ENCODE measurements around the gene PAGE4.

PAGE4 gene

GRCh38 chrX:49876750-49877149, 47.6 kb downstream of the PAGE4 start:
- Histone ChIP-seq H3K9me3 (ENCODE audit: insufficient read depth, low read length) (no peaks in the 10 kb centered on the region), H3F3A (ENCODE audit: insufficient read depth) (0 out of 2 replicates have a peak, but pooled peaks cover 5% of the 10 kb centered on the region), H3K79me2 (ENCODE audit: insufficient read depth, low read length) (no peaks in the 10 kb centered on the region), H3K9me2 (replicated peaks; ENCODE audit: insufficient read depth, low read length) (no peaks in the 10 kb centered on the region), H3K27me3 (ENCODE audit: low read length) (no peaks in the 10 kb centered on the region), H2AFZ (ENCODE audit: low read depth, low read length, severe bottlenecking) (no peak overlapping the region), H4K20me1 (ENCODE audit: low read depth, low read length) (no peaks in the 10 kb centered on the region), H3K4me3 (ENCODE audit: insufficient read depth, low read length, poor library complexity, severe bottlenecking) (no peak overlapping the region), H3K36me3 (ENCODE audit: low read length) (no peaks in the 10 kb centered on the region), H3K9ac (ENCODE audit: low read length) (no peak overlapping the region), H3K4me2 (ENCODE audit: low read depth, low read length, poor library complexity, severe bottlenecking) (no peak overlapping the region), H3K27ac (ENCODE audit: low read depth, low read length) (no peak overlapping the region)
- TF ChIP-seq EZH2phosphoT487 (conservative IDR thresholded peaks at IDR 0.05; ENCODE audit: low read length), result no peak
- no peak for TF ChIP-seq CTCF (IDR thresholded peaks at IDR 0.05; ENCODE audit: insufficient read depth, low read length, poor library complexity, severe bottlenecking)

GRCh38 chrX:49877397-49878101, 48.4 kb downstream of the PAGE4 start:
- no peak for TF ChIP-seq EZH2phosphoT487 (conservative IDR thresholded peaks at IDR 0.05; ENCODE audit: low read length)
- no peak for TF ChIP-seq CTCF (IDR thresholded peaks at IDR 0.05; ENCODE audit: insufficient read depth, low read length, poor library complexity, severe bottlenecking)
- Histone ChIP-seq H3K4me2 (ENCODE audit: low read depth, low read length, poor library complexity, severe bottlenecking) (no peak overlapping the region), H3K36me3 (ENCODE audit: low read length) (no peaks in the 10 kb centered on the region), H3K27ac (ENCODE audit: low read depth, low read length) (no peak overlapping the region), H3F3A (ENCODE audit: insufficient read depth) (0 out of 2 replicates have a peak, but pooled peaks cover 5% of the 10 kb centered on the region), H2AFZ (ENCODE audit: low read depth, low read length, severe bottlenecking) (no peak overlapping the region), H3K9me2 (replicated peaks; ENCODE audit: insufficient read depth, low read length) (no peaks in the 10 kb centered on the region), H3K79me2 (ENCODE audit: insufficient read depth, low read length) (no peaks in the 10 kb centered on the region), H3K9me3 (ENCODE audit: insufficient read depth, low read length) (no peaks in the 10 kb centered on the region), H4K20me1 (ENCODE audit: low read depth, low read length) (no peaks in the 10 kb centered on the region), H3K9ac (ENCODE audit: low read length) (no peak overlapping the region), H3K27me3 (ENCODE audit: low read length) (no peaks in the 10 kb centered on the region), H3K4me3 (ENCODE audit: insufficient read depth, low read length, poor library complexity, severe bottlenecking) (no peak overlapping the region)

- H2AFZ ChIP-seq (ENCODE audit: low read depth, low read length, severe bottlenecking), result peak overlapping the region; percentile 95
- H3K9ac ChIP-seq (ENCODE audit: low read length), result peak overlapping the region; percentile 54
- H3K27ac ChIP-seq (ENCODE audit: low read depth, low read length), result no peak overlapping the region
These were observed 49.2 kb downstream of the PAGE4 start for GRCh38 chrX:49878128-49878833.

More at GRCh38 chrX:49878128-49878833, 49.2 kb downstream of the PAGE4 start:
- TF ChIP-seq CTCF (IDR thresholded peaks at IDR 0.05; ENCODE audit: insufficient read depth, low read length, poor library complexity, severe bottlenecking), result no peak
- H3K4me3 ChIP-seq (ENCODE audit: insufficient read depth, low read length, poor library complexity, severe bottlenecking), result no peak overlapping the region
- no peaks in the 10 kb centered on the region for H3K79me2 ChIP-seq (ENCODE audit: insufficient read depth, low read length)
- no peaks in the 10 kb centered on the region for H3K9me3 ChIP-seq (ENCODE audit: insufficient read depth, low read length)
- no peaks in the 10 kb centered on the region for H3K27me3 ChIP-seq (ENCODE audit: low read length)
- no peaks in the 10 kb centered on the region for H3K9me2 ChIP-seq (replicated peaks; ENCODE audit: insufficient read depth, low read length)
- H3K36me3 ChIP-seq (ENCODE audit: low read length), result no peaks in the 10 kb centered on the region
- peak overlapping the region; percentile 61 for H3K4me2 ChIP-seq (ENCODE audit: low read depth, low read length, poor library complexity, severe bottlenecking)
- H4K20me1 ChIP-seq (ENCODE audit: low read depth, low read length), result no peaks in the 10 kb centered on the region
- 0 out of 2 replicates have a peak, but pooled peaks cover 5% of the 10 kb centered on the region for H3F3A ChIP-seq (ENCODE audit: insufficient read depth)
